Right atrium auricular region (tissue), 2 donors: Measurements from ENCODE around the gene TMEFF2. TPM values are rescaled to one million over a fixed set of nuclear protein-coding genes. Genes with fewer than 3 reads are reported as not detected.

Source experiments
- DNase-seq: peaks from one replicate; pipeline ENCODE4 v3.0.0-alpha.2; 2019; ENCODE audit warnings: low spot score
- H3K27ac ChIP-seq, 2 donors: fragments of 200-600 bp; sonication (generic); 1 replicate in 1 of 2; 2 replicates in 1 of 2; pipeline ENCODE4 v1.5.1; 2016 to 2019
- H3K27me3 ChIP-seq, 2 donors: fragments of 200-600 bp; sonication (generic); one replicate each; pipeline versions ENCODE4 v1.5.1 to v1.6.0; 2017 to 2019
- H3K36me3 ChIP-seq: fragments of 200-600 bp; sonication (generic); one replicate; pipeline ENCODE4 v1.5.1; 2016
- H3K4me1 ChIP-seq, 2 donors: fragments of 200-600 bp; sonication (generic); one replicate each; pipeline versions ENCODE4 v1.5.1 to v1.6.0; 2017 to 2019
- H3K4me3 ChIP-seq, 2 donors: fragments of 200-600 bp; sonication (generic); 1 replicate in 1 of 2; 2 replicates in 1 of 2; pipeline ENCODE4 v1.5.1; 2017 to 2019; ENCODE audit warnings: mild to moderate bottlenecking in 1 of 2, moderate library complexity in 1 of 2
- H3K9me3 ChIP-seq, 2 donors: fragments of 200-600 bp; sonication (generic); one replicate each; pipeline ENCODE4 v1.5.1; 2019
- CTCF ChIP-seq, 2 donors: fragments of 200-600 bp; sonication (generic); IDR thresholded peaks; one replicate each; pipeline ENCODE4 v1.5.1; 2019; ENCODE audit warnings: antibody characterized with exemption in 2 of 2
- total RNA-seq, 2 donors: library from RNA; depleted of rRNA; stranded (reverse); fragments of >200 nt; gene quantifications; one replicate each; pipeline ENCODE4 v1.1.0, GENCODE V29; 2016

The TMEFF2 gene
- total RNA-seq, 2 donors from 2014 or later, result 0.56 TPM; not detected in 1

DNA sequence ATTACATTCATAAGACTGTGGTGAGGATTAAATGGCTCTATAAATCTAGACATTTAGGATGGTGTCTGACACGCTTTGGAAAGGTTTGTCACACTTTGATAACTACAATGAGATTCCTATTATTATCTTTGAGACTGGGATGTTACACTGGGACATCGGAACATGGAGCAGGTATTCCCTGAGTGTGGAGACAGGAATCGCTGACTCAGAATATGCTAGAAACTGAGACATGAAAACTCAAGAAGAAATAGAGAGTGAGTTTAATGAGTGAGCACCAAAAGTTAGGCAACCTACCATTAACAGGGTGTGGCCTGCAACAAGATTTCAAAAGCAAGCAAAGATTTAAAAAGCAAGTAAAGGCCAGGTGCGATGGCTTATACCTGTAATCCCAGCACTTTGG lies 145.4 kb downstream of the TMEFF2 start:
- TF ChIP-seq CTCF (IDR thresholded peaks at IDR 0.05), result no peak
- H3K36me3 ChIP-seq, result no peaks in the 10 kb centered on the region
- H3K4me1 ChIP-seq, result no peaks in the 10 kb centered on the region
- DNase-seq, result no peak
- H3K4me3 ChIP-seq, result no peak overlapping the region
- no peaks in the 10 kb centered on the region for H3K9me3 ChIP-seq
- H3K27me3 ChIP-seq, result no peaks in the 10 kb centered on the region
- H3K27ac ChIP-seq, result no peak overlapping the region

GRCh38 chr2:192047315-192048107 lies 147.2 kb downstream of the TMEFF2 start:
- TF ChIP-seq CTCF (IDR thresholded peaks at IDR 0.05), result no peak
- no peaks in the 10 kb centered on the region for H3K9me3 ChIP-seq

DNA sequence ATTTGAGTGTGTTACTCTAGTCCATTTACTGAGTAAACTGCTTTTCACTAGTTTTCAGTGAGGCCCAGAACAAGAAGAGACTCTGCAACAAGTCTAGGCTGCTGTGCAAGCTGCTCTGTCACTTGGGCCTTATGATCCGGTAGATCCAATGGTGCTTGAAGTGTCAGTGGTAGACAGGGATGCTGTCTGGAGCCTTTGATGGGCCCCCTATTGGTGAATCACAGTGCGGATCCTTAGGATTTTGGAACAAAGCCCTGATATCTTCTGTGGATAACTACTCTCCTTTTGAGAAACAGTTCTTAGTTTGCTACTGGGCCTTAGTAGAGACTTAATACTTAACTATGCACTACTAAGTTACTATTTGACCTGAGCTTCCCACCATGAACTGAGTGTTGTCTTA lies 150.2 kb downstream of the TMEFF2 start:
- Histone ChIP-seq H3K36me3 (no peaks in the 10 kb centered on the region), H3K27ac (no peak overlapping the region), H3K27me3 (no peaks in the 10 kb centered on the region), H3K9me3 (no peaks in the 10 kb centered on the region), H3K4me1 (no peaks in the 10 kb centered on the region), H3K4me3 (no peak overlapping the region)
- no peak for DNase-seq
- no peak for TF ChIP-seq CTCF (IDR thresholded peaks at IDR 0.05)

More at GRCh38 chr2:192047315-192048107, 147.2 kb downstream of the TMEFF2 start:
- no peak for DNase-seq
- no peaks in the 10 kb centered on the region for H3K4me1 ChIP-seq
- no peaks in the 10 kb centered on the region for H3K27me3 ChIP-seq
- H3K36me3 ChIP-seq, result no peaks in the 10 kb centered on the region
- H3K4me3 ChIP-seq, result no peak overlapping the region
- H3K27ac ChIP-seq, result no peak overlapping the region

- no peak overlapping the region for H3K4me3 ChIP-seq
- H3K9me3 ChIP-seq, result no peaks in the 10 kb centered on the region
- H3K27me3 ChIP-seq, result no peaks in the 10 kb centered on the region
- H3K27ac ChIP-seq, result no peak overlapping the region
- DNase-seq, result no peak
- no peak for TF ChIP-seq CTCF (IDR thresholded peaks at IDR 0.05)
- no peaks in the 10 kb centered on the region for H3K4me1 ChIP-seq
- no peaks in the 10 kb centered on the region for H3K36me3 ChIP-seq
Observed at GRCh38 chr2:192043216-192043870, 151.4 kb downstream of the TMEFF2 start.

DNA sequence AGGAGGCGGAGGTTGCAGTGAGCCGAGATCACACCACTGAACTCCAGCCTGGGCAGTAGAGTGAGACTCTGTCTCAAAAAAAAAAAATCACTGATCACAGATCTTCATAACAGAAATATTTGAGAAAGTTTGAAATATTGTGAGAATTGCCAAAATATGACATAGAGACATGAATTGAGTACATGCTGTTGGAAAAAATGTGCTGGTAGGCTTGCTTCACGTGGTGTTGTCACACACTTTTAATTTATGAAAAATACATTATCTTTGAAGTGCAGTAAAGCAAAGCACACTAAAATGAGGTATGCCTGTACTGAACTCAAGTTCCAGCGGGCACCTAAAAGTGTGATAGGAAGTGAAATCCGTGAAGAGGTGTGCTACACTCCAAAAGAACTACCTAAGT lies 152.6 kb downstream of the TMEFF2 start:
- Histone ChIP-seq H3K4me3 (no peak overlapping the region), H3K36me3 (no peaks in the 10 kb centered on the region), H3K27me3 (no peaks in the 10 kb centered on the region), H3K9me3 (no peaks in the 10 kb centered on the region), H3K27ac (no peak overlapping the region), H3K4me1 (no peaks in the 10 kb centered on the region)
- DNase-seq, result no peak
- no peak for TF ChIP-seq CTCF (IDR thresholded peaks at IDR 0.05)
